Activated naive CD4-positive, alpha-beta T cell treated with anti-CD3 and anti-CD28 coated beads, Interleukin-2, amount 50 U/mL, for 24 hours (primary cell): ENCODE data around the gene SEPHS2.

Experiments used
- H3K27ac Mint-ChIP-seq: one replicate; pipeline ENCODE4 v1.8.0; 2021; ENCODE audit warnings: mild to moderate bottlenecking, mixed read lengths
- H3K27me3 Mint-ChIP-seq: one replicate; pipeline ENCODE4 v1.8.0; 2021; ENCODE audit warnings: mixed read lengths
- H3K36me3 Mint-ChIP-seq: one replicate; pipeline ENCODE4 v1.8.0; 2021; ENCODE audit warnings: mixed read lengths
- H3K4me1 Mint-ChIP-seq: one replicate; pipeline ENCODE4 v1.8.0; 2021; ENCODE audit warnings: mixed read lengths
- H3K4me3 Mint-ChIP-seq: one replicate; pipeline ENCODE4 v1.8.0; 2021; ENCODE audit warnings: mild to moderate bottlenecking, mixed read lengths
- H3K9me3 Mint-ChIP-seq: one replicate; pipeline ENCODE4 v1.8.0; 2021; ENCODE audit warnings: mixed read lengths

The SEPHS2 gene

GRCh38 chr16:30418350-30419181 is 27.1 kb downstream of the SEPHS2 start:
- Mint-ChIP-seq H3K27me3 (no peaks in the 10 kb centered on the region), H3K36me3 (peaks cover 3% of the 10 kb centered on the region), H3K27ac (peak overlapping the region; percentile 23), H3K9me3 (no peaks in the 10 kb centered on the region), H3K4me1 (peaks cover 23% of the 10 kb centered on the region), H3K4me3 (peak overlapping the region; percentile 58)

GRCh38 chr16:30417529-30418349 is 27.9 kb downstream of the SEPHS2 start:
- Mint-ChIP-seq H3K9me3 (no peaks in the 10 kb centered on the region), H3K36me3 (peaks cover 3% of the 10 kb centered on the region), H3K4me1 (peaks cover 26% of the 10 kb centered on the region), H3K27me3 (no peaks in the 10 kb centered on the region), H3K27ac (peak overlapping the region; percentile 23), H3K4me3 (peak overlapping the region; percentile 58)

GRCh38 chr16:30416624-30417528 is 28.8 kb downstream of the SEPHS2 start:
- Mint-ChIP-seq H3K4me3 (peak overlapping the region; percentile 68), H3K4me1 (peaks cover 30% of the 10 kb centered on the region), H3K27ac (peak overlapping the region; percentile 74), H3K9me3 (no peaks in the 10 kb centered on the region), H3K27me3 (no peaks in the 10 kb centered on the region), H3K36me3 (peaks cover 5% of the 10 kb centered on the region)

GRCh38 chr16:30416047-30416603 is 29.5 kb downstream of the SEPHS2 start:
- H3K36me3 Mint-ChIP-seq = peaks cover 6% of the 10 kb centered on the region

GRCh38 chr16:30414159-30414558 is 31.5 kb downstream of the SEPHS2 start:
- no peaks in the 10 kb centered on the region for H3K27me3 Mint-ChIP-seq
- H3K27ac Mint-ChIP-seq = no peak overlapping the region
- H3K9me3 Mint-ChIP-seq = no peaks in the 10 kb centered on the region
- peaks cover 8% of the 10 kb centered on the region for H3K36me3 Mint-ChIP-seq
- H3K4me1 Mint-ChIP-seq = peaks cover 38% of the 10 kb centered on the region
- H3K4me3 Mint-ChIP-seq = no peak overlapping the region

More at GRCh38 chr16:30416047-30416603, 29.5 kb downstream of the SEPHS2 start:
- no peaks in the 10 kb centered on the region for H3K27me3 Mint-ChIP-seq
- H3K4me1 Mint-ChIP-seq = peaks cover 31% of the 10 kb centered on the region
- H3K9me3 Mint-ChIP-seq = no peaks in the 10 kb centered on the region
- no peak overlapping the region for H3K4me3 Mint-ChIP-seq
- H3K27ac Mint-ChIP-seq = peak overlapping the region; percentile 8

- Mint-ChIP-seq H3K27me3 (no peaks in the 10 kb centered on the region), H3K36me3 (peaks cover 8% of the 10 kb centered on the region), H3K9me3 (no peaks in the 10 kb centered on the region), H3K4me3 (no peak overlapping the region), H3K27ac (peak overlapping the region; percentile 51), H3K4me1 (peaks cover 39% of the 10 kb centered on the region)
These were observed 32.4 kb downstream of the SEPHS2 start for GRCh38 chr16:30413112-30413806.

- Mint-ChIP-seq H3K27ac (no peak overlapping the region), H3K9me3 (no peaks in the 10 kb centered on the region), H3K36me3 (peaks cover 5% of the 10 kb centered on the region), H3K4me3 (peak overlapping the region; percentile 81), H3K27me3 (no peaks in the 10 kb centered on the region), H3K4me1 (peaks cover 32% of the 10 kb centered on the region)
These were observed 36.3 kb downstream of the SEPHS2 start for GRCh38 chr16:30409125-30410060.

- Mint-ChIP-seq H3K4me1 (peaks cover 27% of the 10 kb centered on the region), H3K9me3 (no peaks in the 10 kb centered on the region), H3K27ac (peak overlapping the region; percentile 79), H3K4me3 (peak overlapping the region; percentile 81), H3K27me3 (no peaks in the 10 kb centered on the region), H3K36me3 (peaks cover 5% of the 10 kb centered on the region)
These were observed 37.7 kb downstream of the SEPHS2 start for GRCh38 chr16:30407804-30408534.

GRCh38 chr16:30407102-30407803 is 38.4 kb downstream of the SEPHS2 start, which contains the start of gene ZNF771:
TSS of gene ZNF771 (plus strand) at chr16:30407606. CDS start at chr16:30408054, 448 bp downstream.
- Mint-ChIP-seq H3K9me3 (no peaks in the 10 kb centered on the region), H3K4me3 (peak within 1 kb of the TSS; percentile 95), H3K27ac (peak within 1 kb of the TSS; percentile 100), H3K36me3 (peaks cover 5% of the 10 kb centered on the region), H3K27me3 (no peaks in the 10 kb centered on the region), H3K4me1 (peaks cover 27% of the 10 kb centered on the region)

GRCh38 chr16:30406795-30407101 is 38.9 kb downstream of the SEPHS2 start:
- Mint-ChIP-seq H3K9me3 (no peaks in the 10 kb centered on the region), H3K27me3 (no peaks in the 10 kb centered on the region), H3K27ac (peak overlapping the region; percentile 100), H3K36me3 (peaks cover 2% of the 10 kb centered on the region), H3K4me3 (peak overlapping the region; percentile 95), H3K4me1 (peaks cover 24% of the 10 kb centered on the region)

- H3K4me1 Mint-ChIP-seq = peaks cover 33% of the 10 kb centered on the region
- peak overlapping the region; percentile 72 for H3K27ac Mint-ChIP-seq
- H3K36me3 Mint-ChIP-seq = peaks cover 2% of the 10 kb centered on the region
- H3K9me3 Mint-ChIP-seq = no peaks in the 10 kb centered on the region
- H3K4me3 Mint-ChIP-seq = peak overlapping the region; percentile 89
- H3K27me3 Mint-ChIP-seq = no peaks in the 10 kb centered on the region
These were observed 43.8 kb downstream of the SEPHS2 start for GRCh38 chr16:30401768-30402425.

- Mint-ChIP-seq H3K27me3 (no peaks in the 10 kb centered on the region), H3K4me3 (peak overlapping the region; percentile 89)
These were observed 46.1 kb downstream of the SEPHS2 start for GRCh38 chr16:30399435-30400186.

More at GRCh38 chr16:30399435-30400186, 46.1 kb downstream of the SEPHS2 start:
- no peaks in the 10 kb centered on the region for H3K9me3 Mint-ChIP-seq
- peak overlapping the region; percentile 79 for H3K27ac Mint-ChIP-seq
- H3K4me1 Mint-ChIP-seq = peaks cover 43% of the 10 kb centered on the region
- peaks cover 2% of the 10 kb centered on the region for H3K36me3 Mint-ChIP-seq
